ENCODE data around the gene TTC38. TPM values are rescaled to one million over a fixed set of nuclear protein-coding genes. Genes with fewer than 3 reads are reported as not detected.

The TTC38 gene
- total and polyA plus RNA-seq, 2 donors from 2014 or later: 41.3 to 100 TPM

- no peak overlapping the region for H3K4me3 ChIP-seq (ENCODE audit: low read length in 3 of 3)
- H3K4me1 ChIP-seq (ENCODE audit: control insufficient read depth in 2 of 3, insufficient read depth in 2 of 3, low read depth in 1 of 3, low read length in 3 of 3): no peaks in the 10 kb centered on the region
- H3K9me3 ChIP-seq (ENCODE audit: control insufficient read depth in 2 of 3, insufficient read depth in 1 of 3, low read length in 3 of 3): no peaks in the 10 kb centered on the region
- no peak overlapping the region for H3K9ac ChIP-seq (ENCODE audit: low read length in 3 of 3)
- intact Hi-C loops (cut with DNase I): no loop called here
- peaks cover 2% of the 10 kb centered on the region for H3K27me3 ChIP-seq (ENCODE audit: control insufficient read depth, insufficient read depth, low read length)
- no peak overlapping the region for H3K27ac ChIP-seq (ENCODE audit: low read depth in 2 of 2, low read length in 2 of 2)
- no peaks in the 10 kb centered on the region for H3K36me3 ChIP-seq (ENCODE audit: control insufficient read depth in 2 of 3, insufficient read depth in 3 of 3, low read length in 3 of 3)
- no peak for TF ChIP-seq CTCF (IDR thresholded peaks at IDR 0.05; ENCODE audit: borderline replicate concordance, extremely low read depth, insufficient read depth)
- FAIRE-seq (no peak), DNase-seq (no peak)
Observed at GRCh38 chr22:46259374-46259773, 8.4 kb upstream of the TTC38 start.

GRCh38 chr22:46260038-46260437, 7.8 kb upstream of the TTC38 start:
- peaks cover 2% of the 10 kb centered on the region for H3K27me3 ChIP-seq (ENCODE audit: control insufficient read depth, insufficient read depth, low read length)
- no peak for DNase-seq
- no peak overlapping the region for H3K4me3 ChIP-seq (ENCODE audit: low read length in 3 of 3)
- TF ChIP-seq CTCF (IDR thresholded peaks at IDR 0.05; ENCODE audit: borderline replicate concordance, extremely low read depth, insufficient read depth): no peak
- no peak for FAIRE-seq
- H3K9me3 ChIP-seq (ENCODE audit: control insufficient read depth in 2 of 3, insufficient read depth in 1 of 3, low read length in 3 of 3): no peaks in the 10 kb centered on the region
- H3K27ac ChIP-seq (ENCODE audit: low read depth in 2 of 2, low read length in 2 of 2): no peak overlapping the region
- H3K9ac ChIP-seq (ENCODE audit: low read length in 3 of 3): no peak overlapping the region
- intact Hi-C loops (cut with DNase I): no loop called here
- H3K4me1 ChIP-seq (ENCODE audit: control insufficient read depth in 2 of 3, insufficient read depth in 2 of 3, low read depth in 1 of 3, low read length in 3 of 3): no peaks in the 10 kb centered on the region
- H3K36me3 ChIP-seq (ENCODE audit: control insufficient read depth in 2 of 3, insufficient read depth in 3 of 3, low read length in 3 of 3): no peaks in the 10 kb centered on the region

GRCh38 chr22:46262449-46263215, 5.2 kb upstream of the TTC38 start:
- no peak overlapping the region for H3K9ac ChIP-seq (ENCODE audit: low read length in 3 of 3)
- peak; percentile 17 for TF ChIP-seq CTCF (IDR thresholded peaks at IDR 0.05; ENCODE audit: borderline replicate concordance, extremely low read depth, insufficient read depth)
- no peak for FAIRE-seq

More at GRCh38 chr22:46262449-46263215, 5.2 kb upstream of the TTC38 start:
- Histone ChIP-seq H3K27me3 (ENCODE audit: control insufficient read depth, insufficient read depth, low read length) (peaks cover 2% of the 10 kb centered on the region), H3K4me3 (ENCODE audit: low read length in 3 of 3) (no peak overlapping the region), H3K4me1 (ENCODE audit: control insufficient read depth in 2 of 3, insufficient read depth in 2 of 3, low read depth in 1 of 3, low read length in 3 of 3) (peaks cover 0 to 6% (median 6%) of the 10 kb centered on the region in 3 donors), H3K36me3 (ENCODE audit: control insufficient read depth in 2 of 3, insufficient read depth in 3 of 3, low read length in 3 of 3) (no peaks in the 10 kb centered on the region), H3K9me3 (ENCODE audit: control insufficient read depth in 2 of 3, insufficient read depth in 1 of 3, low read length in 3 of 3) (no peaks in the 10 kb centered on the region), H3K27ac (ENCODE audit: low read depth in 2 of 2, low read length in 2 of 2) (no peak overlapping the region)
- peak; percentile 56 to 91 (median 68) for DNase-seq
- intact Hi-C loops (cut with DNase I): no loop called here
